ENCODE measurements around the gene ZBTB46.

- TF ChIP-seq CTCF (IDR thresholded peaks at IDR 0.05) = no peak
- TF ChIP-seq POLR2A (IDR thresholded peaks at IDR 0.05) = no peak
Observed at GRCh38 chr20:63753381-63753780, 77.7 kb downstream of the ZBTB46 start.

All from thyroid gland (tissue), 4 donors.